H1 (cell line): ENCODE measurements around the gene NME1. TPM values are rescaled to one million over a fixed set of nuclear protein-coding genes. Genes with fewer than 3 reads are reported as not detected.
A peak's percentile ranks its signal among the peaks of the same experiment; 100 is the strongest.

Experiments
- CTCF ChIA-PET: fragments of 300-600 bp; sonication (Branson Sonifier 250); formaldehyde crosslinking; loops from one replicate; lab custom pipeline; 2021; ENCODE audit not compliant: partially characterized antibody; lab: Charles Lee
- POLR2A ChIA-PET: fragments of 300-600 bp; sonication (Branson Sonifier 250); formaldehyde crosslinking; loops from one replicate; lab custom pipeline; 2021; ENCODE audit warnings: inconsistent platforms; ENCODE audit not compliant: partially characterized antibody; lab: Charles Lee
- DNase-seq, 2 experiments: peaks; one replicate each; pipeline versions ENCODE4 v3.0.0 to v3.0.0-alpha.2; 2010 to 2022; ENCODE audit warnings: low spot score in 2 of 2, low read depth in 1 of 2, mixed read lengths in 1 of 2
- FAIRE-seq: peaks from 2 replicates; lab custom pipeline; 2011; peaks lifted over from hg19 to GRCh38; lab: Jason Lieb, UNC
- H2AFZ ChIP-seq: 2 replicates; pipeline ENCODE4 v1.8.1; 2012; ENCODE audit warnings: low read length, inconsistent platforms
- H2AK5ac ChIP-seq: 2 replicates; pipeline ENCODE4 v1.6.1; 2013; ENCODE audit warnings: low read depth, low read length
- H2BK120ac ChIP-seq: replicated peaks from 2 replicates; pipeline ENCODE3; 2013; ENCODE audit warnings: low read depth, low read length, inconsistent platforms
- H2BK12ac ChIP-seq: 2 replicates; pipeline ENCODE4 v1.6.1; 2013; ENCODE audit warnings: low read depth, low read length
- H2BK15ac ChIP-seq: 2 replicates; pipeline ENCODE4 v1.6.1; 2013; ENCODE audit warnings: low read length
- H2BK20ac ChIP-seq: 2 replicates; pipeline ENCODE4 v1.6.1; 2013; ENCODE audit warnings: low read length
- H2BK5ac ChIP-seq: 2 replicates; pipeline ENCODE4 v1.6.1; 2013; ENCODE audit warnings: low read depth, low read length
- H3K14ac ChIP-seq: 2 replicates; pipeline ENCODE4 v1.6.1; 2013; ENCODE audit warnings: inconsistent platforms; ENCODE audit not compliant: insufficient read length
- H3K18ac ChIP-seq: 2 replicates; pipeline ENCODE4 v1.6.1; 2013; ENCODE audit warnings: low read length; ENCODE audit errors: extremely low read depth
- H3K23ac ChIP-seq: 2 replicates; pipeline ENCODE4 v1.6.1; 2013; ENCODE audit warnings: inconsistent platforms; ENCODE audit not compliant: insufficient read length
- H3K23me2 ChIP-seq: 2 replicates; pipeline ENCODE4 v1.6.1; 2013; ENCODE audit warnings: low read depth, low read length
- H3K27ac ChIP-seq: 2 replicates; pipeline ENCODE4 v1.6.1; 2011; ENCODE audit warnings: low read depth, low read length, inconsistent platforms
- H3K27me3 ChIP-seq, 4 experiments: replicated peaks in 1 of 4; 1 replicate in 1 of 4; 2 replicates in 3 of 4; pipeline versions ENCODE4 v1.6.1 to v1.8.1; 2011 to 2013; ENCODE audit warnings: low read length in 3 of 4, mild to moderate bottlenecking in 3 of 4, inconsistent platforms in 2 of 4, mixed read lengths in 2 of 4, moderate library complexity in 1 of 4; ENCODE audit not compliant: control insufficient read depth in 3 of 4, insufficient read depth in 3 of 4; ENCODE audit errors: extremely low read depth in 1 of 4
- H3K36me3 ChIP-seq, 4 experiments: 2 replicates each; pipeline versions ENCODE4 v1.6.1 to v1.8.1; 2011 to 2013; ENCODE audit warnings: mild to moderate bottlenecking in 4 of 4, low read length in 3 of 4, moderate library complexity in 2 of 4, control low read depth in 1 of 4, inconsistent platforms in 1 of 4; ENCODE audit not compliant: insufficient read depth in 4 of 4, control insufficient read depth in 2 of 4
- H3K4ac ChIP-seq: replicated peaks from 2 replicates; pipeline ENCODE3; 2013; ENCODE audit warnings: low read length, low read depth, mixed read lengths, inconsistent platforms; ENCODE audit not compliant: insufficient read length
- H3K4me1 ChIP-seq, 4 experiments: replicated peaks in 1 of 4; 1 replicate in 1 of 4; 2 replicates in 3 of 4; pipeline versions ENCODE4 v1.6.1 to v1.8.1; 2011 to 2013; ENCODE audit warnings: low read length in 3 of 4, inconsistent platforms in 2 of 4, mixed read lengths in 1 of 4; ENCODE audit not compliant: insufficient read depth in 4 of 4, control insufficient read depth in 3 of 4
- H3K4me2 ChIP-seq, 2 experiments: 2 replicates each; pipeline versions ENCODE4 v1.6.1 to v1.8.1; 2011 to 2013; ENCODE audit warnings: low read depth in 2 of 2, low read length in 2 of 2, control low read depth in 1 of 2, inconsistent platforms in 1 of 2, mild to moderate bottlenecking in 1 of 2; ENCODE audit not compliant: insufficient read depth in 1 of 2
- H3K4me3 ChIP-seq, 4 experiments: fragments of 200-600, 300-600 bp in 1 of 4; sonication (generic), shearing (Covaris generic), sonication (Bioruptor Twin) in 1 of 4; 2 replicates each; pipeline versions ENCODE4 v1.5.1 to v1.8.1; 2011 to 2016; ENCODE audit warnings: low read length in 4 of 4, low read depth in 3 of 4, control low read depth in 2 of 4, inconsistent platforms in 2 of 4, mild to moderate bottlenecking in 2 of 4, mixed read lengths in 1 of 4, moderate library complexity in 1 of 4; ENCODE audit not compliant: insufficient read depth in 2 of 4; ENCODE audit errors: extremely low read depth in 1 of 4
- H3K56ac ChIP-seq: replicated peaks from 2 replicates; pipeline ENCODE3; 2013; ENCODE audit warnings: low read depth, mild to moderate bottlenecking, mixed read lengths, low read length, inconsistent platforms; ENCODE audit not compliant: insufficient read length
- H3K79me1 ChIP-seq: 2 replicates; pipeline ENCODE4 v1.6.1; 2013; ENCODE audit warnings: low read depth, low read length, control low read depth
- H3K79me2 ChIP-seq, 2 experiments: 2 replicates each; pipeline versions ENCODE4 v1.6.1 to v1.8.1; 2012 to 2013; ENCODE audit warnings: low read length in 2 of 2, mild to moderate bottlenecking in 2 of 2, inconsistent platforms in 1 of 2; ENCODE audit not compliant: insufficient read depth in 2 of 2, control insufficient read depth in 1 of 2
- H3K9ac ChIP-seq, 4 experiments: replicated peaks in 1 of 4; 1 replicate in 1 of 4; 2 replicates in 3 of 4; pipeline versions ENCODE4 v1.6.1 to v1.8.1; 2011 to 2013; ENCODE audit warnings: low read depth in 3 of 4, low read length in 3 of 4, control low read depth in 2 of 4, mild to moderate bottlenecking in 2 of 4, moderate library complexity in 2 of 4, inconsistent platforms in 1 of 4; ENCODE audit errors: extremely low read depth in 1 of 4
- H3K9me3 ChIP-seq, 2 experiments: 2 replicates each; pipeline versions ENCODE4 v1.6.1 to v1.8.1; 2012 to 2013; ENCODE audit warnings: mild to moderate bottlenecking in 2 of 2, moderate library complexity in 2 of 2, control low read depth in 1 of 2, inconsistent platforms in 1 of 2, low read depth in 1 of 2, low read length in 1 of 2, mixed read lengths in 1 of 2; ENCODE audit not compliant: insufficient read depth in 2 of 2
- H4K20me1 ChIP-seq, 2 experiments: replicated peaks in 1 of 2; 2 replicates each; pipeline versions ENCODE3 to v1.8.1; 2011 to 2013; ENCODE audit warnings: inconsistent platforms in 2 of 2, low read length in 2 of 2, mild to moderate bottlenecking in 1 of 2; ENCODE audit not compliant: insufficient read depth in 2 of 2, control insufficient read depth in 1 of 2
- H4K5ac ChIP-seq: 2 replicates; pipeline ENCODE4 v1.6.1; 2013; ENCODE audit warnings: low read length, low read depth, mixed read lengths, inconsistent platforms; ENCODE audit not compliant: insufficient read length
- H4K8ac ChIP-seq: 2 replicates; pipeline ENCODE4 v1.8.0; 2013; ENCODE audit warnings: mild to moderate bottlenecking, moderate library complexity, low read length, inconsistent platforms; ENCODE audit not compliant: insufficient read depth; ENCODE audit errors: extremely low read depth
- H4K91ac ChIP-seq: replicated peaks from 2 replicates; pipeline ENCODE3; 2013; ENCODE audit warnings: low read length, mixed read lengths, inconsistent platforms; ENCODE audit not compliant: insufficient read length
- BRCA1 ChIP-seq: IDR thresholded peaks from 2 replicates; pipeline ENCODE4 v1.6.1; 2012; ENCODE audit warnings: low read depth, low read length, improper control_type of control experiment
- CBX5 ChIP-seq: fragments of 300-800, 300-1000 bp; sonication (generic); IDR thresholded peaks from 2 replicates; pipeline ENCODE4 v1.7.1; 2016; ENCODE audit warnings: antibody characterized with exemption, low read length, low read depth
- CTBP2 ChIP-seq: IDR thresholded peaks from 2 replicates; pipeline ENCODE4 v1.7.0; 2011; ENCODE audit warnings: borderline replicate concordance, mild to moderate bottlenecking, moderate library complexity, mixed read lengths, low read length; ENCODE audit not compliant: insufficient read depth, insufficient read length
- GTF2F1 ChIP-seq: IDR thresholded peaks from 2 replicates; pipeline ENCODE4 v1.6.1; 2012; ENCODE audit warnings: low read depth, low read length, improper control_type of control experiment, borderline replicate concordance
- HDAC6 ChIP-seq: IDR thresholded peaks from one replicate; pipeline ENCODE4 v1.7.1; 2012; ENCODE audit warnings: low read depth, mild to moderate bottlenecking, inconsistent platforms, low read length, moderate library complexity
- KDM1A ChIP-seq: fragments of 200-600, 300-600 bp; sonication (generic); IDR thresholded peaks from 2 replicates; pipeline ENCODE4 v1.7.1; 2016; ENCODE audit warnings: mild to moderate bottlenecking, low read length, borderline replicate concordance
- KDM5A ChIP-seq: fragments of 200-600 bp; IDR thresholded peaks from 2 replicates; pipeline ENCODE4 v1.7.1; 2012; ENCODE audit warnings: mild to moderate bottlenecking, low read length, inconsistent platforms, mixed read lengths
- NANOG ChIP-seq: IDR thresholded peaks from 2 replicates; pipeline ENCODE4 v1.6.1; 2011; ENCODE audit warnings: low read length, low read depth, mild to moderate bottlenecking, inconsistent platforms; ENCODE audit not compliant: insufficient read depth, poor library complexity, severe bottlenecking
- NRF1 ChIP-seq: IDR thresholded peaks from 2 replicates; pipeline ENCODE4 v1.6.1; 2011; ENCODE audit warnings: mild to moderate bottlenecking, low read depth, low read length, improper control_type of control experiment
- SIRT6 ChIP-seq: IDR thresholded peaks from one replicate; pipeline ENCODE4 v1.7.1; 2012; ENCODE audit warnings: low read length, inconsistent platforms
- SP1 ChIP-seq: IDR thresholded peaks from 2 replicates; pipeline ENCODE4 v1.6.1; 2011; ENCODE audit warnings: low read depth, low read length
- TAF1 ChIP-seq: IDR thresholded peaks from 2 replicates; pipeline ENCODE4 v1.6.1; 2011; ENCODE audit warnings: mild to moderate bottlenecking, low read depth, low read length
- YY1 ChIP-seq: IDR thresholded peaks from 2 replicates; pipeline ENCODE4 v1.6.1; 2011; ENCODE audit warnings: low read depth, mild to moderate bottlenecking, low read length
- WGBS, 2 experiments: shearing (Covaris generic) in 1 of 2; methylation state at CpG; one replicate each; pipeline versions ENCODE4 v1.1.6 to v1.1.7; 2013 to 2015; ENCODE audit warnings: low lambda C conversion rate in 2 of 2, mixed read lengths in 2 of 2, inconsistent platforms in 1 of 2, low coverage in 1 of 2, missing lambda C conversion rate in 1 of 2; ENCODE audit not compliant: insufficient replicate concordance in 2 of 2, insufficient coverage in 1 of 2, insufficient read length in 1 of 2; ENCODE audit errors: extremely low coverage in 1 of 2, missing lambda C conversion rate in 1 of 2; 5-methylcytosine and 5-hydroxymethylcytosine counted together
- polyA plus RNA-seq, 7 experiments: library from polyadenylated mRNA; depleted of rRNA in 3 of 7; stranded (reverse) in 5 of 7; unstranded in 2 of 7; fragments of >200 nt in 5 of 7; fragments of 200-250 nt in 2 of 7; gene quantifications; 1 replicate in 5 of 7; 2 replicates in 1 of 7; 4 replicates in 1 of 7; pipeline versions ENCODE4 v1.2.1 to v1.2.3, GENCODE V29; 2011 to 2013; ENCODE audit warnings: missing spikeins in 2 of 7, mixed read lengths in 2 of 7
- total RNA-seq: library from RNA; stranded (reverse); fragmentation: NEBNext Ultra II Directional; extraction: Animal tissue kit (Norgen Biotek cat#: 25700); gene quantifications from 2 replicates; pipeline ENCODE4 v1.2.1, GENCODE V29; 2021

The NME1 gene
- total and polyA plus RNA-seq, 2 of the 8 experiments (the other 6 are each of a cell fraction or from before 2014, with no cell fraction given): 307 to 380 TPM

GRCh38 chr17:51185763-51186332, 32.5 kb downstream of the NME1 start:
- H3K18ac ChIP-seq: no peak overlapping the region
- CTCF ChIA-PET: interaction anchor here (1.2 kb wide), 1 partner anchor 67 kb away, joined by 3 read pairs; no protein-coding TSS in a partner anchor
- H4K5ac ChIP-seq: no peak overlapping the region
- no peaks in the 10 kb centered on the region for H3K79me2 ChIP-seq
- no peak overlapping the region for H3K9ac ChIP-seq
- H3K14ac ChIP-seq: no peak overlapping the region
- peaks cover 9 to 61% (median 30%) of the 10 kb centered on the region in 4 experiments for H3K36me3 ChIP-seq
- peaks cover 1 to 3% of the 10 kb centered on the region in 2 experiments for H4K20me1 ChIP-seq
- H2BK15ac ChIP-seq: no peak overlapping the region
- POLR2A ChIA-PET: interaction anchor here (2.3 kb wide), 1 partner anchor 12 kb away, joined by 13 read pairs; no protein-coding TSS in a partner anchor
- no peak overlapping the region for H3K23ac ChIP-seq
- H3K4me2 ChIP-seq: no peak overlapping the region
- peak in 1 of 2 experiments; percentile 27 for DNase-seq
- no peak overlapping the region for H3K4ac ChIP-seq
- H4K91ac ChIP-seq: no peak overlapping the region
- no peak overlapping the region for H4K8ac ChIP-seq
- H2BK5ac ChIP-seq: no peak overlapping the region
- H2AFZ ChIP-seq: no peak overlapping the region
- WGBS, 2 experiments: 89% methylated on average over 8 of the region's 8 CpGs; no CpG with 5 or more reads in 1 of the 2 experiments
- H3K9me3 ChIP-seq: no peaks in the 10 kb centered on the region; a peak in 1 of 4 replicates
- H3K27ac ChIP-seq: no peak overlapping the region
- no peak for FAIRE-seq
- H3K23me2 ChIP-seq: no peaks in the 10 kb centered on the region; the same call in 1 of the 2 replicates
- no peak overlapping the region for H2AK5ac ChIP-seq
- TF ChIP-seq CBX5 (no peak), SP1 (no peak), TAF1 (no peak), NANOG (no peak), NRF1 (no peak), KDM1A (no peak), BRCA1 (no peak), HDAC6 (no peak), CTBP2 (no peak), GTF2F1 (no peak), YY1 (no peak), SIRT6 (no peak), KDM5A (no peak)
- TF ChIP-seq, all 59 proteins: peak for 0
- Histone ChIP-seq H3K79me1 (no peaks in the 10 kb centered on the region), H3K27me3 (no peaks in the 10 kb centered on the region), H3K56ac (no peak overlapping the region), H2BK12ac (no peak overlapping the region), H3K4me1 (no peaks in the 10 kb centered on the region), H2BK20ac (no peak overlapping the region), H2BK120ac (no peak overlapping the region), H3K4me3 (no peak overlapping the region)
